PFSK-1 (cell line): Measurements from ENCODE around the gene GRK5.

ENCODE experiments used
- FOXP2 ChIP-seq: optimal IDR thresholded peaks from 2 replicates; pipeline ENCODE3; 2011; ENCODE audit warnings: borderline replicate concordance, control low read depth, inconsistent platforms; ENCODE audit not compliant: insufficient read depth; ENCODE audit errors: extremely low read length, extremely low read depth
- POLR2AphosphoS5 ChIP-seq: IDR thresholded peaks from 2 replicates; pipeline ENCODE4 v1.6.1; 2012; ENCODE audit warnings: low read depth, mild to moderate bottlenecking, control low read depth, low read length, moderate library complexity
- SIN3A ChIP-seq: IDR thresholded peaks from 2 replicates; pipeline ENCODE4 v1.6.1; 2012; ENCODE audit warnings: mild to moderate bottlenecking, low read length, moderate library complexity, borderline replicate concordance; ENCODE audit not compliant: insufficient read depth
- TAF1 ChIP-seq: IDR thresholded peaks from 2 replicates; pipeline ENCODE4 v1.6.1; 2012; ENCODE audit warnings: low read length, control low read depth, borderline replicate concordance; ENCODE audit not compliant: insufficient read depth
- TF ChIP-seq, protein P1 (sequence below), 2 experiments: IDR thresholded peaks; 2 replicates each; pipeline versions ENCODE4 v1.6.1 to v1.8.0; 2011 to 2012; ENCODE audit warnings: low read depth in 2 of 2, low read length in 2 of 2, control low read depth in 1 of 2, inconsistent platforms in 1 of 2, mild to moderate bottlenecking in 1 of 2, moderate library complexity in 1 of 2; ENCODE audit not compliant: insufficient read depth in 1 of 2

GRK5 gene

DNA sequence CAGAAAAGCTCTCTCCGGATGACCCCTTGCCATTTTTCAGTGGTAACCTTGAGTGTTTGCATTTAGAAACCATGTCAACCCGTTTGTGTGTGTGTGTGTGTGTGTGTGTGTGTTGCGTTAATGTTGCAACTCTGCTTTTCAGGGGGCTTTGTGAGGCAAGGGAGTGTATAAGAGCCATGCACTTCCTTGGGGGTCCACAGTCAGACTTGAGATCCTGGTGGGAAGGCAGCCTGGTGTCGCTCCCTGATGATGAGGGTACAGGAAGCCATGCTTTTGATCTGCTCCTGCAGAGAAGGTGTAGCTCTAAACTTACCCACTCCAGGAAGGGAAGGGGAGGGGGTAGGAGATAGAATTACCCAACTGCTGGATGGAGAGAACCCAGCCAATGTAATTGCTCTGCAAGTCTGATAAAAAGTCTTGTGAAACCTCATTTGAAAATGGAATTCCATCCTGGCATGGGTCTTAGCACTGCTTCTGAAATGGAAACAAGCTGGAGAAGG, 10.7 kb downstream of the GRK5 start:
- TF ChIP-seq POLR2AphosphoS5 (no peak), FOXP2 (no peak), TAF1 (no peak), SIN3A (no peak)
- TF ChIP-seq, protein P1, sequence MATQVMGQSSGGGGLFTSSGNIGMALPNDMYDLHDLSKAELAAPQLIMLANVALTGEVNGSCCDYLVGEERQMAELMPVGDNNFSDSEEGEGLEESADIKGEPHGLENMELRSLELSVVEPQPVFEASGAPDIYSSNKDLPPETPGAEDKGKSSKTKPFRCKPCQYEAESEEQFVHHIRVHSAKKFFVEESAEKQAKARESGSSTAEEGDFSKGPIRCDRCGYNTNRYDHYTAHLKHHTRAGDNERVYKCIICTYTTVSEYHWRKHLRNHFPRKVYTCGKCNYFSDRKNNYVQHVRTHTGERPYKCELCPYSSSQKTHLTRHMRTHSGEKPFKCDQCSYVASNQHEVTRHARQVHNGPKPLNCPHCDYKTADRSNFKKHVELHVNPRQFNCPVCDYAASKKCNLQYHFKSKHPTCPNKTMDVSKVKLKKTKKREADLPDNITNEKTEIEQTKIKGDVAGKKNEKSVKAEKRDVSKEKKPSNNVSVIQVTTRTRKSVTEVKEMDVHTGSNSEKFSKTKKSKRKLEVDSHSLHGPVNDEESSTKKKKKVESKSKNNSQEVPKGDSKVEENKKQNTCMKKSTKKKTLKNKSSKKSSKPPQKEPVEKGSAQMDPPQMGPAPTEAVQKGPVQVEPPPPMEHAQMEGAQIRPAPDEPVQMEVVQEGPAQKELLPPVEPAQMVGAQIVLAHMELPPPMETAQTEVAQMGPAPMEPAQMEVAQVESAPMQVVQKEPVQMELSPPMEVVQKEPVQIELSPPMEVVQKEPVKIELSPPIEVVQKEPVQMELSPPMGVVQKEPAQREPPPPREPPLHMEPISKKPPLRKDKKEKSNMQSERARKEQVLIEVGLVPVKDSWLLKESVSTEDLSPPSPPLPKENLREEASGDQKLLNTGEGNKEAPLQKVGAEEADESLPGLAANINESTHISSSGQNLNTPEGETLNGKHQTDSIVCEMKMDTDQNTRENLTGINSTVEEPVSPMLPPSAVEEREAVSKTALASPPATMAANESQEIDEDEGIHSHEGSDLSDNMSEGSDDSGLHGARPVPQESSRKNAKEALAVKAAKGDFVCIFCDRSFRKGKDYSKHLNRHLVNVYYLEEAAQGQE (IDR thresholded peaks at IDR 0.05; ENCODE audit: insufficient read depth in 1 of 2, low read depth in 2 of 2, low read length in 2 of 2) = no peak

DNA sequence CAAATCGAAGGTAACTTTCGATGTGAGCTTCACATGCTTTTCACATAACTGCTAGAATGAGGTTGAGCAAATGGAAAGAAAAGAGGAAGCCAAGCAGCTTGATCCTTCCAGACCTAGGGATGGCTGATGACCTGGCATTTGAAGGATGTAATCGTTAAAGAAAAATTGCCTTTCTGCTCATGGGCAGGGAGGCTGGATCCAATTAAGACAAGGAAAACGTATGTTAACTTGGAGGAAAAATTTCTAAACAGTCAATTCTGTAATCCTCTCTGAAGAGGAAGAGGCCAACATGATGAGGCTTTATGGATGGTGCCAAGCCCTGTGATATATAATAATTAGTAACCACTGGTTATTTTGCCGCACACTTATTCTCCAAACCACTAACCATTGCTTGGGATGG, 12.5 kb downstream of the GRK5 start:
- no peak for TF ChIP-seq SIN3A
- TF ChIP-seq FOXP2 = no peak
- TF ChIP-seq POLR2AphosphoS5 = no peak
- TF ChIP-seq, protein P1 (IDR thresholded peaks at IDR 0.05; ENCODE audit: insufficient read depth in 1 of 2, low read depth in 2 of 2, low read length in 2 of 2) = no peak
- TF ChIP-seq TAF1 = no peak

DNA sequence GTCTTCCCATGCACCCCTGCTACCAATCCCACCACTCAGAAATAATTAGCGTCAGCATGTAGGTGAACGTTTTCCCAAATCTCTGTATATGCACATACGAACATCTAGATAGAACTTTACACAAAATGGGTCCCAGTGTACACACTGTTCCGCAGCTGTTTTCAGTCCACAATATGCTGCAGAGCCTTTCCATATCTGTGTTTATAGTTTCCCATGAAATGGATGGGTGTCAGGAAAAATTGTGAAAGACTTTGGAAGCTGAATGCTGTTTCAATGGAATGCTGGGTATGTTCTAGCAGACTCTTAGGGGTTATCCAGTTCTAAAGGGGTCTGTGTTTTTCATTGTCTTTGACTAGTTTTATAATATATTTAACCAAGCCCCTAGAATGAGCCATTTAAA, 13.8 kb downstream of the GRK5 start:
- no peak for TF ChIP-seq FOXP2
- no peak for TF ChIP-seq TAF1
- no peak for TF ChIP-seq SIN3A
- TF ChIP-seq, protein P1 (IDR thresholded peaks at IDR 0.05; ENCODE audit: insufficient read depth in 1 of 2, low read depth in 2 of 2, low read length in 2 of 2) = no peak
- no peak for TF ChIP-seq POLR2AphosphoS5

DNA sequence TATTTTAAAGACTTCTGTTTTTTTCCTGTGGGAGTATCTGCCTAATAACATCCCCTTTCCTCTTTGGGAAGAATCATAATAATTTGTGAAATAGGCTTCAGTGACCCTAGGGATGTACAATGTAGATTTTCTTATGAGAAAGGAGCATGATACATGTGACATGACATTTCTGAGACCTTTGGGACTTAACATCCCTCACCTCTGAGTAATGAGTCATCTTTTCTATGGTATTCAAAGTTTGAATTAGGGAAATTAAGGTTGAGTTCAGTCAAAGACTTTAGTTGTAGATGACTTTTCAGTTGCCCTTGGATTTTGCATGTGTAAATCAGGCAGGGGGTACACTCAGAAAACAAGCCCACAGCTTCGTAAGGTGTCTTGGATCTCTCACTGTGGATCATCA, 14.3 kb downstream of the GRK5 start:
- no peak for TF ChIP-seq SIN3A
- TF ChIP-seq, protein P1 (IDR thresholded peaks at IDR 0.05; ENCODE audit: insufficient read depth in 1 of 2, low read depth in 2 of 2, low read length in 2 of 2) = no peak
- no peak for TF ChIP-seq POLR2AphosphoS5
- no peak for TF ChIP-seq FOXP2
- TF ChIP-seq TAF1 = no peak

DNA sequence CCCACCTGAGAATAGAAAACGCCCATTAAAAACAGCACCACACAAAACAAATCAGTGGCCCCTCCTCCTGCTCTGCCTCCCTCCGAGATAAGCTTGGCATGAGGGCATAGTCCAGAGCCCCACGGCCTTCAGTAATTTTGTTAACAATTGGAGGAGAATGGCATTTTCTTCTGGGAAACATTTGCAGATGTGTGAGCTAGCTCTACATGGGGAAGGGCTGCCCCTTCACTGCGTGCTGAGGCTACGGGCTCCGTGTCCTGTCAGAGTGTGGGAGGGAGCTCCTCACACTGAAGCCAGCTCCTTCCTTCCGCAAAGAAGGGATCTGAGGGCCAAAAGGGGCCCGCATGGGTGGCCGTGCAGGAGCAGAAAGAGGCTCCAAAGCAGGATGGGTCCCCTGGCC, 15.2 kb downstream of the GRK5 start:
- TF ChIP-seq, protein P1 (IDR thresholded peaks at IDR 0.05; ENCODE audit: insufficient read depth in 1 of 2, low read depth in 2 of 2, low read length in 2 of 2) = no peak
- TF ChIP-seq POLR2AphosphoS5 (no peak), SIN3A (no peak), TAF1 (no peak), FOXP2 (no peak)
